A549 treated with RU486 at 1 μM for 4 hours (cell line): ENCODE results near the gene PSMD6. TPM values are rescaled to one million over a fixed set of nuclear protein-coding genes. Genes with fewer than 3 reads are reported as not detected.

Experiments used
- total RNA-seq: library from RNA; stranded (reverse); fragments of 200-300 nt; extraction: Qiagen RNA extraction; gene quantifications from 5 replicates; pipeline ENCODE4 v1.2.3, GENCODE V29; 2022; ENCODE audit warnings: low read depth

The PSMD6 gene
- total RNA-seq: 67.5 to 88.8 TPM (median 80.3 TPM) in 5 replicates

GRCh38 chr3:64023187-64023860 is at the start of gene PSMD6:
Gene PSMD6, minus strand, starts transcription at chr3:64023494. Its CDS starts 75 bp downstream, at chr3:64023419.

Other genes starting within 250 kb of the PSMD6 start
- not detected in 5 replicates for gene C3orf49, start 204.2 kb downstream of the PSMD6 start, total RNA-seq
- 49.0 to 77.3 TPM (median 57.5 TPM) in 5 replicates for gene THOC7, start 159.7 kb downstream of the PSMD6 start, total RNA-seq
- 4.0 to 5.5 TPM (median 4.3 TPM) in 5 replicates for gene ATXN7, start 159.6 kb downstream of the PSMD6 start, total RNA-seq
- 1.2 TPM in 1 of 5 replicates, not detected in the others for gene SCAANT1, start 111.1 kb downstream of the PSMD6 start, total RNA-seq
- gene PRICKLE2, start 202.0 kb upstream of the PSMD6 start, total RNA-seq: 1.5 to 2.6 TPM (median 2.3 TPM) in 5 replicates